ENCODE data around the gene WNT3A. TPM values are rescaled to one million over a fixed set of nuclear protein-coding genes. Genes with fewer than 3 reads are reported as not detected.

WNT3A gene
- total RNA-seq, 1 experiment from 2014 or later = 0.24 TPM

GRCh38 chr1:228096416-228097332 is 89.9 kb downstream of the WNT3A start:
- Histone ChIP-seq H3K4me1 (replicated peaks; ENCODE audit: insufficient read depth) (peaks cover 18% of the 10 kb centered on the region), H3K36me3 (ENCODE audit: low read depth) (peaks cover 48% of the 10 kb centered on the region), H3K4me3 (no peak overlapping the region), H3F3A (ENCODE audit: insufficient read depth, low read depth) (peaks cover 73% of the 10 kb centered on the region), H3K4me2 (no peak overlapping the region), H3K79me2 (ENCODE audit: low read depth) (peaks cover 64% of the 10 kb centered on the region), H3K9me3 (ENCODE audit: insufficient read depth, low read depth) (peaks cover 2% of the 10 kb centered on the region; the same call in 1 of the 2 replicates), H3K9me2 (ENCODE audit: insufficient read depth) (no peaks in the 10 kb centered on the region), H3K27ac (no peak overlapping the region), H4K20me1 (ENCODE audit: insufficient read depth) (peaks cover 88% of the 10 kb centered on the region), H2AFZ (no peak overlapping the region), H3K27me3 (ENCODE audit: insufficient read depth, low read depth) (no peaks in the 10 kb centered on the region)
- POLR2A ChIA-PET (ENCODE audit: unreplicated experiment) = no interaction called here
- CTCF ChIA-PET = no interaction called here
- intact Hi-C loops (cut with micrococcal nuclease; ENCODE audit: unreplicated experiment) = no loop called here
- no TSS peak for BruUV-seq (replicated peaks)
- TF ChIP-seq CTCF (conservative IDR thresholded peaks at IDR 0.05) (no peak), EZH2 (IDR thresholded peaks at IDR 0.05; ENCODE audit: low read depth) (no peak)
- no peak for DNase-seq

GRCh38 chr1:228097333-228098081 is 90.7 kb downstream of the WNT3A start:
- Histone ChIP-seq H3K4me2 (no peak overlapping the region), H3F3A (ENCODE audit: insufficient read depth, low read depth) (peaks cover 74% of the 10 kb centered on the region), H3K9me2 (ENCODE audit: insufficient read depth) (no peaks in the 10 kb centered on the region), H3K4me3 (no peak overlapping the region), H3K27me3 (ENCODE audit: insufficient read depth, low read depth) (no peaks in the 10 kb centered on the region), H4K20me1 (ENCODE audit: insufficient read depth) (peaks cover 80% of the 10 kb centered on the region), H3K4me1 (replicated peaks; ENCODE audit: insufficient read depth) (peaks cover 10% of the 10 kb centered on the region), H3K9me3 (ENCODE audit: insufficient read depth, low read depth) (peaks cover 2% of the 10 kb centered on the region; the same call in 1 of the 2 replicates), H3K79me2 (ENCODE audit: low read depth) (peaks cover 56% of the 10 kb centered on the region), H3K36me3 (ENCODE audit: low read depth) (peaks cover 40% of the 10 kb centered on the region), H2AFZ (no peak overlapping the region), H3K27ac (no peak overlapping the region)
- ChIA-PET CTCF (no interaction called here), POLR2A (ENCODE audit: unreplicated experiment) (interaction anchor here (0.7 kb wide), 1 partner anchor 274 kb away, joined by 3 read pairs; no protein-coding TSS in a partner anchor)
- intact Hi-C loops (cut with micrococcal nuclease; ENCODE audit: unreplicated experiment) = no loop called here
- DNase-seq = no peak
- TSS peak; percentile 39 for BruUV-seq (replicated peaks)
- TF ChIP-seq CTCF (conservative IDR thresholded peaks at IDR 0.05) = no peak
- no peak for TF ChIP-seq EZH2 (IDR thresholded peaks at IDR 0.05; ENCODE audit: low read depth)

DNA sequence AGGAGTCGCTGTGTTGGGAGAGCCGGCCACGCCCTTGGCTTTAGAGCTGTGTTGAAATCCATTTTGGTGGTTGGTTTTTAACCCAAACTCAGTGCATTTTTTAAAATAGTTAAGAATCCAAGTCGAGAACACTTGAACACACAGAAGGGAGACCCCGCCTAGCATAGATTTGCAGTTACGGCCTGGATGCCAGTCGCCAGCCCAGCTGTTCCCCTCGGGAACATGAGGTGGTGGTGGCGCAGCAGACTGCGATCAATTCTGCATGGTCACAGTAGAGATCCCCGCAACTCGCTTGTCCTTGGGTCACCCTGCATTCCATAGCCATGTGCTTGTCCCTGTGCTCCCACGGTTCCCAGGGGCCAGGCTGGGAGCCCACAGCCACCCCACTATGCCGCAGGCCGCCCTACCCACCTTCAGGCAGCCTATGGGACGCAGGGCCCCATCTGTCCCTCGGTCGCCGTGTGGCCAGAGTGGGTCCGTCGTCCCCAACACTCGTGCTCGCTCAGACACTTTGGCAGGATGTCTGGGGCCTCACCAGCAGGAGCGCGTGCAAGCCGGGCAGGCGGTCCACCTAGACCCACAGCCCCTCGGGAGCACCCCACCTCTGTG is 91.6 kb downstream of the WNT3A start:
- peaks cover 70% of the 10 kb centered on the region for H4K20me1 ChIP-seq (ENCODE audit: insufficient read depth)
- no TSS peak for BruUV-seq (replicated peaks)
- POLR2A ChIA-PET (ENCODE audit: unreplicated experiment) = interaction anchor here (0.6 to 0.7 kb wide), 2 partner anchors 14 to 273 kb away, joined by 3 to 6 read pairs; no protein-coding TSS in a partner anchor

More for the DNA sequence above, 91.6 kb downstream of the WNT3A start:
- Histone ChIP-seq H3K9me3 (ENCODE audit: insufficient read depth, low read depth) (peaks cover 2% of the 10 kb centered on the region; the same call in 1 of the 2 replicates), H2AFZ (no peak overlapping the region), H3K4me3 (no peak overlapping the region), H3F3A (ENCODE audit: insufficient read depth, low read depth) (peaks cover 66% of the 10 kb centered on the region), H3K4me1 (replicated peaks; ENCODE audit: insufficient read depth) (0 out of 2 replicates have a peak, but pooled peaks cover 3% of the 10 kb centered on the region), H3K36me3 (ENCODE audit: low read depth) (peaks cover 31% of the 10 kb centered on the region; the same call in 1 of the 2 replicates), H3K27ac (no peak overlapping the region), H3K27me3 (ENCODE audit: insufficient read depth, low read depth) (no peaks in the 10 kb centered on the region), H3K9me2 (ENCODE audit: insufficient read depth) (no peaks in the 10 kb centered on the region), H3K79me2 (ENCODE audit: low read depth) (peaks cover 46% of the 10 kb centered on the region), H3K4me2 (no peak overlapping the region)
- DNase-seq = no peak
- TF ChIP-seq CTCF (conservative IDR thresholded peaks at IDR 0.05) (no peak), EZH2 (IDR thresholded peaks at IDR 0.05; ENCODE audit: low read depth) (no peak)
- intact Hi-C loops (cut with micrococcal nuclease; ENCODE audit: unreplicated experiment) = no loop called here
- CTCF ChIA-PET = no interaction called here
